ENCODE results near the gene MT1B. TPM values are rescaled to one million over a fixed set of nuclear protein-coding genes. Genes with fewer than 3 reads are reported as not detected.

MT1B gene
- total and polyA plus RNA-seq, 2 of the 13 experiments (the other 11 are each of a cell fraction or from before 2014, with no cell fraction given): 0.89 TPM; not detected in 1

GRCh38 chr16:56669005-56669839 is 17.5 kb downstream of the MT1B start, which contains the start of gene MT1H:
MT1H (plus strand) TSS chr16:56669814; CDS start chr16:56669885, 71 bp downstream.
- FAIRE-seq (no peak), DNase-seq (ENCODE audit: low spot score) (no peak), ATAC-seq (no peak)
- Histone ChIP-seq H3K4me2 (ENCODE audit: low read depth, low read length) (no peak within 1 kb of the TSS), H3K4me3 (replicated peaks in 1 of 3; ENCODE audit: insufficient read depth in 1 of 3, low read depth in 2 of 3, low read length in 3 of 3) (no peak within 1 kb of the TSS), H3K9me3 (ENCODE audit: low read length) (no peaks in the 10 kb centered on the region), H2AFZ (ENCODE audit: low read length) (no peak within 1 kb of the TSS), H3K79me2 (ENCODE audit: insufficient read depth, low read length) (no peaks in the 10 kb centered on the region), H3K36me3 (replicated peaks in 1 of 2; ENCODE audit: control insufficient read depth in 1 of 2, insufficient read depth in 2 of 2, low read length in 2 of 2) (no peaks in the 10 kb centered on the region), H3K4me1 (ENCODE audit: insufficient read depth, low read length) (peaks cover 27% of the 10 kb centered on the region), H3K27me3 (ENCODE audit: control insufficient read depth in 1 of 2, insufficient read depth in 2 of 2, low read length in 2 of 2) (peaks cover 7 to 43% of the 10 kb centered on the region in 2 experiments), H3K9ac (ENCODE audit: insufficient read depth, low read depth, low read length) (no peak within 1 kb of the TSS), H3K27ac (ENCODE audit: extremely low read length, insufficient read depth, low read length) (no peak within 1 kb of the TSS), H4K20me1 (ENCODE audit: insufficient read depth, low read length) (no peaks in the 10 kb centered on the region)
- CTCF ChIA-PET (ENCODE audit: low intra/inter-chr PET ratio, low total read pairs): no interaction called here
- TF ChIP-seq ZBTB37 (CRISPR knock-in tag; IDR thresholded peaks at IDR 0.05) (no peak), ZNF274 (CRISPR knock-in tag; IDR thresholded peaks at IDR 0.05) (no peak), NRL (CRISPR knock-in tag; IDR thresholded peaks at IDR 0.05; ENCODE audit: borderline replicate concordance) (0 out of 2 replicates have a peak, but pooled peaks have one; percentile 16), ZNF781 (CRISPR knock-in tag; IDR thresholded peaks at IDR 0.05; ENCODE audit: borderline replicate concordance, not compliant biosample characterization) (no peak), ZNF30 (CRISPR knock-in tag; IDR thresholded peaks at IDR 0.05) (peak; percentile 49; the same call in 1 of the 2 replicates), ISX (CRISPR knock-in tag; conservative IDR thresholded peaks at IDR 0.05) (no peak), SP5 (CRISPR knock-in tag; IDR thresholded peaks at IDR 0.05; ENCODE audit: borderline replicate concordance, low read depth) (no peak), ZMYM3 (CRISPR knock-in tag; IDR thresholded peaks at IDR 0.05) (no peak), ZNF12 (CRISPR knock-in tag; IDR thresholded peaks at IDR 0.05) (no peak)
- in situ Hi-C loops (cut with HindIII; ENCODE audit: extremely low pct_ligation_motif_present, low pct_unique_long_range_greater_than_20kb): no loop called here
- WGBS (ENCODE audit: low lambda C conversion rate): 66% methylated on average over 33 of the region's 38 CpGs
- POLR2A ChIA-PET: no interaction called here
- intact Hi-C loops (cut with micrococcal nuclease; ENCODE audit: unreplicated experiment): no loop called here
- no TSS peak for BruUV-seq (replicated peaks)
